ENCODE results near the gene GLT8D2. TPM values are rescaled to one million over a fixed set of nuclear protein-coding genes. Genes with fewer than 3 reads are reported as not detected.
"Not testable (repeated sequence)": the region's sequence is repeated elsewhere in the genome, so short reads cannot be mapped to it uniquely, and the experiment has no call there.

GLT8D2 gene
- total RNA-seq, 4 donors from 2014 or later = 8.1 to 31.6 (median 13.8) TPM

DNA sequence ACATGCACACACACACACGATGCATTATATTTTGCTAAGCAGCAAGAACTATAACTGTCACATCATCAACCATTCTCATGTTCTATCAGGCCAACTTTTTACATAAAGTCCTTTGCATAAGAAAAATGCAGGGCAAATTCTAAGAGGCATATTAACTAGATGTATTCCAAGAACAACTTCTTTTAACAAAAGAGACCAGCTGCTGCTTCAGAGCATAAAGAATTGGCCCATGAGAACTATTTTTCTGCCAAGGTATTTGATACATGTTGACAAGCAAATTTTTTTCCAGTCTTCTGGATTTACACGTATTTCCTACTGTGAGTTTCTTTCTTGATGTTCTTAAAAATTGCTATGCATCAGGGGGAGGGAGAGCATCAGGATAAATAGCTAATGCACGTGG lies 27.2 kb downstream of the GLT8D2 start:
- ATAC-seq (ENCODE audit: low FRiP score) (no peak), DNase-seq (ENCODE audit: low spot score) (no peak)
- TF ChIP-seq, protein P1, sequence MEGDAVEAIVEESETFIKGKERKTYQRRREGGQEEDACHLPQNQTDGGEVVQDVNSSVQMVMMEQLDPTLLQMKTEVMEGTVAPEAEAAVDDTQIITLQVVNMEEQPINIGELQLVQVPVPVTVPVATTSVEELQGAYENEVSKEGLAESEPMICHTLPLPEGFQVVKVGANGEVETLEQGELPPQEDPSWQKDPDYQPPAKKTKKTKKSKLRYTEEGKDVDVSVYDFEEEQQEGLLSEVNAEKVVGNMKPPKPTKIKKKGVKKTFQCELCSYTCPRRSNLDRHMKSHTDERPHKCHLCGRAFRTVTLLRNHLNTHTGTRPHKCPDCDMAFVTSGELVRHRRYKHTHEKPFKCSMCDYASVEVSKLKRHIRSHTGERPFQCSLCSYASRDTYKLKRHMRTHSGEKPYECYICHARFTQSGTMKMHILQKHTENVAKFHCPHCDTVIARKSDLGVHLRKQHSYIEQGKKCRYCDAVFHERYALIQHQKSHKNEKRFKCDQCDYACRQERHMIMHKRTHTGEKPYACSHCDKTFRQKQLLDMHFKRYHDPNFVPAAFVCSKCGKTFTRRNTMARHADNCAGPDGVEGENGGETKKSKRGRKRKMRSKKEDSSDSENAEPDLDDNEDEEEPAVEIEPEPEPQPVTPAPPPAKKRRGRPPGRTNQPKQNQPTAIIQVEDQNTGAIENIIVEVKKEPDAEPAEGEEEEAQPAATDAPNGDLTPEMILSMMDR (IDR thresholded peaks at IDR 0.05) = no peak

GRCh38 chr12:104021862-104022261 lies 28.1 kb downstream of the GLT8D2 start:
- not testable (repeated sequence) for ATAC-seq (ENCODE audit: low FRiP score)

GRCh38 chr12:104012331-104012730 lies 37.7 kb downstream of the GLT8D2 start:
- TF ChIP-seq, protein P1 (IDR thresholded peaks at IDR 0.05) = no peak
- DNase-seq (ENCODE audit: low spot score) = no peak
- no peak for ATAC-seq (ENCODE audit: low FRiP score)

More at GRCh38 chr12:104021862-104022261, 28.1 kb downstream of the GLT8D2 start:
- not testable (repeated sequence) for DNase-seq (ENCODE audit: low spot score)

DNA sequence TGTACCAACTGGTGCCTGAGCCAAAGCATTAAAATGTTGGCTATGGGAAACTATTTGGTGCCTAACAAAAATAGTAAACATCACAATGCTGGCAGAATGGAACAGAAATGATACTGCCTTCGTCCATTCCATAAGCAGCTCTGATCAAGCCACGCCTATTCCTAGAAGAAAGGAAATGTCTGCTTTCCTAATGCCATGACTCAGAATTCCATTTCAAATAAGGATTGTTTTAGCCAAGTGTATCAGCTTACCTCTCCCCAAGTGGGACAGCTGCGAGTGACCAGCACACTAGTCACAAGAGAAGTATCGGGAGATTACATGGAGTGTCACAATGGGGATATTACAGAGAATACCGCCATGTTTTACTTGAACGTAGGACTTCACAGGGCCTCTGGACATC lies 38.7 kb downstream of the GLT8D2 start:
- ATAC-seq (ENCODE audit: low FRiP score) (no peak), DNase-seq (ENCODE audit: low spot score) (no peak)
- TF ChIP-seq, protein P1 (IDR thresholded peaks at IDR 0.05) = no peak

DNA sequence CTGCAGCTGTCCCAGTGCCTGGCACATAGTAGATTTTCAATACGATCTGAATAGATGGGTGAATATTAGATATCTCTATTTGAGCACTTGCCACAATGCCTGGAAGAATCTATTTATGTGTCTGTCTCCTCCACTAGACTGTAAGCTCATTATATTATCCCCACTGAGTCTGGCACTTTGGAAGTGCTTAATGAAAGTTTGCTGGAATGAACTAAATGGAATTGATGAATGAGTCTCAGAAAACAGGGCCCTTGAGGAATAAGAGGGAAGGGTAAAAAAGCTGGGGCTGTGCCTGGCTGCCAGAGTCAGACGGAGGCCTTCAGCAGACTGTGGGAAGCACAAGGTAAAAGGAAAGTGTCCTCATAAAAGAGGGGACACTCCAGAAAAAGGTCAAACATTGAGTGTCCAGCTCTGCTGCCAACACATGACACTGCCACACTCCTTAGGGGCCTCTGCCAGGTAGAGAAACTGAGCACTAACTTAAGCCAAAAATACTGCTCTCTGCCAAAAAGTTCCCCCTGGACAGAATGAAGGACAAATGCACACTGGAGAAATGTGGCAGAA lies 39.3 kb downstream of the GLT8D2 start:
- ATAC-seq (ENCODE audit: low FRiP score) = no peak
- no peak for DNase-seq (ENCODE audit: low spot score)
- TF ChIP-seq, protein P1 (IDR thresholded peaks at IDR 0.05) = no peak

DNA sequence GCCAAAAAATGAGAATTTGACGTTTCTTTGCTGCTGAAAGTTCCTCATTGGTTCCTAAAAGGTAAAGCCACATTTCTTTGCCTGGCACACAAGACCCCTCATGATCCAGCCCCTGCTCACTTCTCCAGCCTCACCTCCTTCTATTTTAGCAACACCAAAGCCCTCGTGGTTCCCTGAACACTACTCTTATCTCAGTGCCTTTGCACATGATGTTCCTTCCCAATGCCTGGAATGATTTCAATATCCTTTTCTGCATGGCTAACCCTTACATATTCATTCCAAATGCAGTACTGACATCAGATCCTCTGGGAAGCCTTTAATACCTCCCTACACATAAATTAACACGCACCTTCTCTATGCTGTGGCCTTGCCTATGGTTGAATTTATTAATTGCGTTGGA lies 39.9 kb downstream of the GLT8D2 start:
- no peak for DNase-seq (ENCODE audit: low spot score)
- TF ChIP-seq, protein P1 (IDR thresholded peaks at IDR 0.05) = no peak
- no peak for ATAC-seq (ENCODE audit: low FRiP score)

DNA sequence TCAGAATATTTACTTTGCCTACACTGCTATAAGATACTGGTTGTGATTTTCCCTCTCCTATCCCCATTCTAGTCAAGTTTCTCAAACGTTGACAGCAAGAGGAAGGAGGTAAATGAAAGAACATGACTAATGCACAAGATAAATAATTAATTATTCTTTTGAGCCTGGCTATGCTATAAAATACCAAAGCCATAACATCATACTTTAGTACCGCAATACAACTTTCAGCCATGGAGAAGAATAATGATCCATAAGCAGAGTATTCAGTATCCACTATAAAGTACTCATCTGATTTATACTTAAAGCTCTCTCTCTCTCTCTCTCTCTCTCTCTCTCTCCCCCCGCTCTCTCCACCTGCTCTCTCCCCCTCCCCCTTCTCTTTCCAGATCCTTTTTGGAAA lies 43.1 kb downstream of the GLT8D2 start:
- DNase-seq (ENCODE audit: low spot score) (no peak), ATAC-seq (ENCODE audit: low FRiP score) (peak; percentile 80)
- TF ChIP-seq, protein P1 (IDR thresholded peaks at IDR 0.05) = no peak

Data from omental fat pad (tissue), 4 donors.